Colonic mucosa (tissue), 4 donors: ENCODE data around the gene RIMS3. TPM values are rescaled to one million over a fixed set of nuclear protein-coding genes. Genes with fewer than 3 reads are reported as not detected.
"Not testable (repeated sequence)": the region's sequence is repeated elsewhere in the genome, so short reads cannot be mapped to it uniquely, and the experiment has no call there.

Source experiments
- DNase-seq: peaks from one replicate; pipeline ENCODE4 v3.0.0-alpha.2; 2020
- H3K27ac ChIP-seq: fragments of 200-600 bp; one replicate; pipeline ENCODE4 v1.8.0; 2021
- H3K27me3 ChIP-seq: fragments of 200-600 bp; one replicate; pipeline ENCODE4 v1.8.0; 2021
- H3K36me3 ChIP-seq: fragments of 200-600 bp; one replicate; pipeline ENCODE4 v1.8.0; 2021
- H3K4me1 ChIP-seq: fragments of 200-600 bp; one replicate; pipeline ENCODE4 v1.8.0; 2021; ENCODE audit warnings: mild to moderate bottlenecking
- H3K4me3 ChIP-seq: fragments of 200-600 bp; one replicate; pipeline ENCODE4 v1.8.0; 2021
- H3K9ac ChIP-seq, 2 donors: one replicate each; pipeline ENCODE4 v1.7.0; 2013; ENCODE audit warnings: control low read depth in 2 of 2, low read depth in 2 of 2, low read length in 2 of 2
- H3K9me3 ChIP-seq: fragments of 200-600 bp; one replicate; pipeline ENCODE4 v1.8.0; 2021
- intact Hi-C: fragments of 100-400 bp; cut with DNase I; formaldehyde crosslinking; loops from one replicate; pipeline ENCODE4 v1.14.1; 2022
- total RNA-seq, 2 donors: library from RNA; stranded (reverse); fragmentation: NEBNext Ultra II Directional in 1 of 2; extraction: Animal tissue kit (Norgen Biotek cat#: 25700) in 1 of 2; gene quantifications; one replicate each; pipeline ENCODE4 v1.2.1, GENCODE V29; 2021
- TF ChIP-seq, protein P1 (sequence below): fragments of 200-600 bp; IDR thresholded peaks from one replicate; pipeline ENCODE4 v1.8.0; 2022; ENCODE audit warnings: antibody characterized with exemption, mild to moderate bottlenecking
- donor health status: healthy.
- donor health status: DM: no; HTN: no; CAD: no.
- donor health status: DM: no; HTN: no; CAD: no.

RIMS3 gene
- total RNA-seq, 2 donors from 2014 or later: 7.0 to 9.5 TPM

DNA sequence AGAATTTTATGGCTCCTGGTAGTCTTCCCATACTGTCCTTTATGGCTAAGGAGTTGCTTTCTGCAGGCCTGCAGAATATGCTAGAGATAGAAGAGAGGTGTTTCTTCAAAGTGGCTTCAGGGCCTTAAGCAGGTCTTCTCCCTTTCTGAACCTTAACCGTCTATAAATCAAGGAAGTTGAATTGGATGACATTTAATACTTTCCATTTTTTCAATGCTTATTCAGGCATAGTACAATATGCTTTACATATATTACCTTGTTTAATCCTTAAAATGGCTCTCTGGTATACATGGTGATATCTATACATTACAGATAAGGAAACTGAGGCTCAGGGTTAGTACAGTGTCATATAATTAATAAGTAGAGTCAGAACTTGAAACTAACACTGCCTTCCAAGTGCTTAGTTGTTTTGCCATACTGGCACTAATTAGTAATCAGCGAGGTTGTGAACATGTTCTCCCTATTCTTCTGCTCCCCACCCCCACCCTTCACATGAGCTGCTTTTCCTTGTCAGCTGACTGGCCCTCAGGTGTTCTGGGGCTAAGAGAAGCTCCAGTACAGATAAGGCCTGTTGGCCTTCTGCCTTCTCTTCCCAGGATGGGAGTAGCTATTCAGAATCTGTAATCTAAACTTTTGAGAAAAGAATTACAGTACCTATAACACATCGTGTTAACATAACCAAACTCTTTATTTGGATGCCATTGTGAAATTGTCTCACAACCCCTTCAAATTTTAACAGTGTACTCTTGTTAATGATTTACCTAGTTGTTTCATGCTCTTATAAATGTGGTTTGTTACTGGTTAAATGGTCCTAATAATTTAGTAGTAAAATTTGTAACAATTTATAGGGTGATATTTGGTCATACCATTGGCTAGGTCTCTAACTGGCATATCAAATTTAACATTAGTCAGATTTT is 39.6 kb upstream of the RIMS3 start:
- Histone ChIP-seq H3K4me3 (no peak overlapping the region), H3K27ac (no peak overlapping the region), H3K9ac (no peak overlapping the region), H3K4me1 (no peaks in the 10 kb centered on the region), H3K36me3 (no peaks in the 10 kb centered on the region), H3K27me3 (no peaks in the 10 kb centered on the region), H3K9me3 (no peaks in the 10 kb centered on the region)
- no peak for DNase-seq
- intact Hi-C loops: no loop called here
- TF ChIP-seq, protein P1, sequence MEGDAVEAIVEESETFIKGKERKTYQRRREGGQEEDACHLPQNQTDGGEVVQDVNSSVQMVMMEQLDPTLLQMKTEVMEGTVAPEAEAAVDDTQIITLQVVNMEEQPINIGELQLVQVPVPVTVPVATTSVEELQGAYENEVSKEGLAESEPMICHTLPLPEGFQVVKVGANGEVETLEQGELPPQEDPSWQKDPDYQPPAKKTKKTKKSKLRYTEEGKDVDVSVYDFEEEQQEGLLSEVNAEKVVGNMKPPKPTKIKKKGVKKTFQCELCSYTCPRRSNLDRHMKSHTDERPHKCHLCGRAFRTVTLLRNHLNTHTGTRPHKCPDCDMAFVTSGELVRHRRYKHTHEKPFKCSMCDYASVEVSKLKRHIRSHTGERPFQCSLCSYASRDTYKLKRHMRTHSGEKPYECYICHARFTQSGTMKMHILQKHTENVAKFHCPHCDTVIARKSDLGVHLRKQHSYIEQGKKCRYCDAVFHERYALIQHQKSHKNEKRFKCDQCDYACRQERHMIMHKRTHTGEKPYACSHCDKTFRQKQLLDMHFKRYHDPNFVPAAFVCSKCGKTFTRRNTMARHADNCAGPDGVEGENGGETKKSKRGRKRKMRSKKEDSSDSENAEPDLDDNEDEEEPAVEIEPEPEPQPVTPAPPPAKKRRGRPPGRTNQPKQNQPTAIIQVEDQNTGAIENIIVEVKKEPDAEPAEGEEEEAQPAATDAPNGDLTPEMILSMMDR: no peak

GRCh38 chr1:40703316-40703715 is 37.8 kb upstream of the RIMS3 start:
- Histone ChIP-seq H3K27me3 (no peaks in the 10 kb centered on the region), H3K9ac (no peak overlapping the region), H3K27ac (no peak overlapping the region), H3K9me3 (no peaks in the 10 kb centered on the region), H3K4me3 (no peak overlapping the region), H3K4me1 (no peaks in the 10 kb centered on the region), H3K36me3 (no peaks in the 10 kb centered on the region)
- TF ChIP-seq, protein P1: no peak
- DNase-seq: no peak
- intact Hi-C loops: no loop called here

GRCh38 chr1:40702810-40703209 is 37.3 kb upstream of the RIMS3 start:
- H3K4me3 ChIP-seq, intact Hi-C loops, H3K27me3 ChIP-seq, H3K27ac ChIP-seq, H3K9ac ChIP-seq, H3K36me3 ChIP-seq, H3K4me1 ChIP-seq, H3K9me3 ChIP-seq, DNase-seq: not testable (repeated sequence)

GRCh38 chr1:40701684-40702083 is 36.2 kb upstream of the RIMS3 start:
- no peak overlapping the region for H3K4me3 ChIP-seq
- no peaks in the 10 kb centered on the region for H3K9me3 ChIP-seq
- H3K9ac ChIP-seq: no peak overlapping the region
- TF ChIP-seq, protein P1: no peak
- no peak for DNase-seq
- no peaks in the 10 kb centered on the region for H3K4me1 ChIP-seq
- no peaks in the 10 kb centered on the region for H3K36me3 ChIP-seq
- H3K27me3 ChIP-seq: no peaks in the 10 kb centered on the region
- intact Hi-C loops: no loop called here
- no peak overlapping the region for H3K27ac ChIP-seq

- Histone ChIP-seq H3K36me3 (no peaks in the 10 kb centered on the region), H3K9ac (no peak overlapping the region), H3K27me3 (no peaks in the 10 kb centered on the region), H3K27ac (no peak overlapping the region), H3K4me3 (no peak overlapping the region), H3K4me1 (no peaks in the 10 kb centered on the region), H3K9me3 (no peaks in the 10 kb centered on the region)
- intact Hi-C loops: no loop called here
- DNase-seq: no peak
- TF ChIP-seq, protein P1: no peak
These were observed 34.3 kb upstream of the RIMS3 start for GRCh38 chr1:40699787-40700186.

DNA sequence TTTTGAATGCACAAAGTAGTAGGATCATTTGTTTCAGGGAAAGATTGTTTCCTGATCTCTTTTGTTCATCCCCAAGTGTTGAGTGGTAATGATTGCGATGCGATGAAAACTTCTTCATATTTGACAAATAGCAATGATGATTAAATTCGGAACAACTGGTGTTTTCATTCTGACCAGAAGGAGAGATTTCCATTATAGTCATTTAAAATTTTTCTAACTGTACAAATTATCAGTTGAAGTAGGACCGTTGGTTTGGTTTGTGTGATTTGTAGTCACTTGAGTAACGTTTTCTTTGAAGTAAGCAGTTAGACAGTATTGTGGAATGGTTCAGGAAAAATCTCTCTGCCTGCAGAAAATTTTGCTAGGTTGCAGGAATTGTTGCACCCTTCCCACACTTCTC is 32.0 kb upstream of the RIMS3 start:
- intact Hi-C loops: no loop called here
- peaks cover 8% of the 10 kb centered on the region for H3K4me1 ChIP-seq
- no peaks in the 10 kb centered on the region for H3K9me3 ChIP-seq
- H3K36me3 ChIP-seq: no peaks in the 10 kb centered on the region
- H3K27me3 ChIP-seq: no peaks in the 10 kb centered on the region
- no peak overlapping the region for H3K4me3 ChIP-seq
- H3K9ac ChIP-seq: no peak overlapping the region
- TF ChIP-seq, protein P1: no peak
- no peak for DNase-seq
- H3K27ac ChIP-seq: no peak overlapping the region
